GM06990 (cell line): ENCODE measurements around the gene NTNG1.

Experiments
- DNase-seq: peaks from one replicate; pipeline ENCODE4 v3.0.0-alpha.2; 2011; ENCODE audit not compliant: insufficient read length; ENCODE audit errors: extremely low read depth
- H3K27me3 ChIP-seq: replicated peaks from 2 replicates; pipeline ENCODE4 v1.6.0; 2011; ENCODE audit warnings: low read length; ENCODE audit not compliant: control insufficient read depth, insufficient read depth
- H3K36me3 ChIP-seq: 2 replicates; pipeline ENCODE4 v1.5.1; 2011; ENCODE audit warnings: low read length; ENCODE audit not compliant: control insufficient read depth, insufficient read depth
- H3K4me3 ChIP-seq: replicated peaks from 2 replicates; pipeline ENCODE4 v1.5.1; 2011; ENCODE audit warnings: low read depth, mild to moderate bottlenecking, control low read depth, low read length
- CTCF ChIP-seq: IDR thresholded peaks from 2 replicates; pipeline ENCODE4 v1.5.1; 2011; ENCODE audit warnings: low read length, control low read depth, mild to moderate bottlenecking, inconsistent platforms; ENCODE audit not compliant: insufficient read depth, poor library complexity, severe bottlenecking

The NTNG1 gene

GRCh38 chr1:107323784-107324183 is 182.9 kb downstream of the NTNG1 start:
- DNase-seq = no peak
- Histone ChIP-seq H3K27me3 (no peaks in the 10 kb centered on the region), H3K4me3 (no peak overlapping the region), H3K36me3 (no peaks in the 10 kb centered on the region)
- TF ChIP-seq CTCF = no peak

DNA sequence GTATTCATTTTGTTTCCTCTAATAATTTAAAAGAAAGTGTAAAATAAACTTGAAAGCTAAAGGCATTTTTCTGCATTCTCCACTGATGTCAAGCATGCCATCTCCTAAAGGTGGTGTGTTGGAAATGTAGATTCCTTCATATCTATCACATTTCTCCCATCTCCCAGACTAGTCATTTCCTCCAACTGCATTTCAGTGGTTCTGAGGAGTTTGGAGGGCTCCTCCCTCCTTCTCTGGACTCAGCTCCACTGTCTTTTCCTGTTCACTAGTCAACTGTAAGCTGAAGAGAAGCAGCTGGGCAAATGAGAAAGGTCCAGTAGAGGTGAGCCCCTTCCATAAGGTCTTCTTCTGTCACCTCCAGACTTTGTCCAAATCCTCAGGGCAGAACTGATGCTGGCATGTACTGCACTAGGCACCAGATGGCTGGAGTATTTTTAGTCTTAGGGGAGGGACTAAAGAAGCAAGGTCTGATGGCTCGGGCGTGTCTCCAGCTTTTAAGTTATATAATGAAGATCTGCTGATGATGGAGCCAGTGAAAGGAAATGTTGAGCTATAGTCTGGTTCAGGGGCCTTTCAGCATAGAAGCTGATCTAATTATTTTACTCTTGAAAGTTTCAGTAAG is 186.1 kb downstream of the NTNG1 start:
- H3K27me3 ChIP-seq = no peaks in the 10 kb centered on the region; the same call in 1 of the 2 replicates
- no peak for DNase-seq
- H3K36me3 ChIP-seq = no peaks in the 10 kb centered on the region
- no peak overlapping the region for H3K4me3 ChIP-seq
- TF ChIP-seq CTCF = no peak

- Histone ChIP-seq H3K4me3 (no peak overlapping the region), H3K36me3 (no peaks in the 10 kb centered on the region), H3K27me3 (no peaks in the 10 kb centered on the region; the same call in 1 of the 2 replicates)
- no peak for TF ChIP-seq CTCF
- DNase-seq = no peak
Measured at GRCh38 chr1:107327446-107327845, 186.6 kb downstream of the NTNG1 start.

- TF ChIP-seq CTCF = no peak
- no peak for DNase-seq
- no peak overlapping the region for H3K4me3 ChIP-seq
Measured at GRCh38 chr1:107328087-107328486, 187.2 kb downstream of the NTNG1 start.

GRCh38 chr1:107339775-107340174 is 198.9 kb downstream of the NTNG1 start:
- no peak overlapping the region for H3K4me3 ChIP-seq
- H3K36me3 ChIP-seq = no peaks in the 10 kb centered on the region
- H3K27me3 ChIP-seq = no peaks in the 10 kb centered on the region
- no peak for DNase-seq
- TF ChIP-seq CTCF = no peak

More at GRCh38 chr1:107328087-107328486, 187.2 kb downstream of the NTNG1 start:
- H3K27me3 ChIP-seq = no peaks in the 10 kb centered on the region; the same call in 1 of the 2 replicates
- H3K36me3 ChIP-seq = no peaks in the 10 kb centered on the region

DNA sequence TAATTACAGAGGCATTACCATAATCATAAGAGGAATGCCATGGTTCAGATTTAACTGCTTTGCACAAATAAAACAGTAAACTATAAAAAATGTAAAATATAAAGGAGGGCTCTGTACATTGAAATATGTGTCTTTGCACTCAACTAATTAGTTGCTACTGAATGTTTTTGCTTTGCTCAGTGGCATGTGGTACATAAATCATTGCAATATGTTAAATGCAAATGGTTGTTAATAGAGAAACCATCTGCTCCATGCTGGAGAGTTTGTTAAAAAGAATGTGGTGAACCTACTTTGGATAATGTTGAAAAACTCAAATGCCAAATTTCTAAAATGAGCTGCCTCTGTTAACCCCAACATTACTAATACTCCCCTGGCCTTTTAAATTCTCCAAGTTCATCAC is 201.5 kb downstream of the NTNG1 start:
- no peaks in the 10 kb centered on the region for H3K27me3 ChIP-seq
- no peak for TF ChIP-seq CTCF
- H3K36me3 ChIP-seq = no peaks in the 10 kb centered on the region
- no peak overlapping the region for H3K4me3 ChIP-seq
- no peak for DNase-seq
